HG03378 (cell line): ENCODE data around the gene PLAAT3.
"Not testable (repeated sequence)": the region's sequence is repeated elsewhere in the genome, so short reads cannot be mapped to it uniquely, and the experiment has no call there.

Experiments
- ATAC-seq: cut with Tn5 transposase; IDR thresholded peaks from one replicate; pipeline ENCODE4 v1.9.1; 2021; ENCODE audit warnings: mild to moderate bottlenecking, moderate library complexity; ENCODE audit not compliant: unreplicated experiment

PLAAT3 gene

DNA sequence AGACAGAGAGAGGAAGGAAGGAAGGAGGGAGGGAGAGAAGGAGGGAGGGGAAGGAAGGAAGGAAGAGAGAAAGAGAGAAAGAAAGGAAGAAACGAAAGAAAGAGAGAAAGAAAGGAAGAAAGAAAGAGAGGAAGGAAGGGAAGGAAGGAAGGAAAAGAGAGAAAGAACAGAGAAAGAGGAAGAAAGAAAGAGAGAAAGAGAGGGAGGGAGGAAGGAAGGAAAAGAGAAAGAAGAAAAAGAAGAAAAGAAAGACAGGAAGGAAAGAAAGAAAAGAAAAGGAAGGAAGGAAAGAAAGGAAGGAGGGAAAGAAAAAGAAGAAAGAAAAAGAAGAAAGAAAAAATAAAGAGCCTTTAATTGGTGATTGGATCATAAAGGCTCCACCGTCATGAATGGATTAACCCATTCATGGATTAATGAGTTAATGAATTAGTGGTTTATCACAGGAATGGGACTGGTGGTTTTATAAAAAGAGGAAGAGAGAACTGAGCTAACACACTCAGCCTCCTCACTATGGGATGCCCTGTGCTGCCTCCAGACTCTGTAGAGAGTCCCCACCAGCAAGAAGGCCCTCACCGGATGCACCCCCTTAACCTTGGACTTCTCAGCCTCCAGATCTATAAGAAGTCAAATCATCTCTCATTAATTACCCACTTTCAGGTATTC is 42.1 kb downstream of the PLAAT3 start:
- ATAC-seq, result no peak

DNA sequence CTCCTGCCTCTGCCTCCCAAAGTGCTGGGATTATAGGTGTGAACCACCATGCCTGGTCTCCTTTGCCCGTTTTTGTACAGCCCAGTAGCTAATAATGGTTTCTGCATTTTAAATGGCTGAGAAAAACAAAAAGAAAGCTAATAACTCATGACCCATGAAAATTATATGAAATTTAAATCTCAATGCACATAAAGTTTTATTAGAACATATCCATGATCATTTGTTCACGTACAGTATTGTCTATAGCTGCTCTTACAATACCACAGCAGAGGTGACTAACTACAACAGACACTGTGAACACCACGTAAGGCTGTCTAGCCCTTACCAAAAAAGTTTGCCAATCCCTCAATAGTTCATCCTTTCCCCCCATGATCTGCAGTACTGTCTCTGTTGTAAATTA is 44.7 kb downstream of the PLAAT3 start:
- no peak for ATAC-seq

DNA sequence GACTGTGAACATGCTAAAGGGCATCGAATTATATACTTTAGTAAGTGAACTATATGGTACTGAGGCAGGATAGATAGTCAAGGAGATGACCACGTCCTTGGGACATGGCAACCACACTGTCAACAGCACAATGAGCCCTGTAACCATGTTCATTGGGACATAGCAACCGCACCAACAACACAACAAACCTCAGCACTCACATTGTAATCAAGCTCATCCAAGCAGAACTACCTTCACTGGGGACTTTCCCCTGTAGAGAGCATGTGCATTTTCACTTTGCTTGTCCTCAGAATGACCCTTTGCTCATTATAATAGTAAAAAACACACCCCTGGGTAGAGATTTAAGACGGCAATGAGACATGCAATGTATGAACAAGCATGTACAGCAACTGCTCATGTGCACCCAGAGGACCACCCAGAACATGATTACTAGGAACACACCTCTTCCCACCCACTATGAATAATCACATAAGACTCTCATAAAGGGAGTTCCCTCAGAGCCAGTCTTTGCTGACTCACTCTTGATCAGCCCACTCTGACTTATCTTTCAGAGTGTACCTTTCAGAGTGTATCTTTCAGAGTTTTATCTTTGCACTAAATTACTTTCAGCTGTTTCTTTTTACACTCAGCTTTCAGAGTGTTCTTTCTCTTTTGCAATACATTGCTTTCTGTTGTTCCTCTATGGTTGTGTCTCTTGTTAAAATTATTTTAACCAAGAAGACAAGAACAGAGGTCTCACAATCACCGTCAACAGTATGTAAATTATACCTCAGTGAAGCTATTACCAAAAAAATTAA is 47.0 kb downstream of the PLAAT3 start:
- peak; percentile 81 for ATAC-seq

DNA sequence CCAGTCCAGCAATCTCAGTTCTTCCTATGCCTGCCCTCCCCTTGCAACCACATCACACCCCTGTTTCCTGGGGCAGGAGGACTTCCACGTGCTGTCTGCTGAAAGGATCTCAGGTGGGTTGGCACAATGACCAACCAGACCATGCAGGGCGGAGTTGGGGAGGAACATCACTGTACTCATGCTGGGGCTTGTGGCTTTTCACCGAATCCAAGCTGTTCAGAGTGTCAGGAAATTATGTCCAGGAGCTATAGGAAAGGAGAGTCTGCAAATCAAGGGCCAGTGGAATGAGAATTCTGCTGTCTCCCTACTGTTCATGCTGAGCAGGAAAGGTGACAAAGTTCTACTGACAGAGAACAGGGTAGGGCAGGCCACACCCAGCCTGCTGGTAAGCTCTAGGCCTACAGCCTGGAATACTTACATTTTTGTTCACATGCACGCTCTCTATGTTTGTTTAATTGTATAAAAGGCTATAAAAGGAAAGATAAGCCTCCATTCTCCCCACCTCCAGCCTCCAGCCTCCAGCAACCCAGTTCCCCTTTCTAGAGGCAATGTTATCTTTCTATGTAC is 49.4 kb downstream of the PLAAT3 start:
- ATAC-seq, result no peak

DNA sequence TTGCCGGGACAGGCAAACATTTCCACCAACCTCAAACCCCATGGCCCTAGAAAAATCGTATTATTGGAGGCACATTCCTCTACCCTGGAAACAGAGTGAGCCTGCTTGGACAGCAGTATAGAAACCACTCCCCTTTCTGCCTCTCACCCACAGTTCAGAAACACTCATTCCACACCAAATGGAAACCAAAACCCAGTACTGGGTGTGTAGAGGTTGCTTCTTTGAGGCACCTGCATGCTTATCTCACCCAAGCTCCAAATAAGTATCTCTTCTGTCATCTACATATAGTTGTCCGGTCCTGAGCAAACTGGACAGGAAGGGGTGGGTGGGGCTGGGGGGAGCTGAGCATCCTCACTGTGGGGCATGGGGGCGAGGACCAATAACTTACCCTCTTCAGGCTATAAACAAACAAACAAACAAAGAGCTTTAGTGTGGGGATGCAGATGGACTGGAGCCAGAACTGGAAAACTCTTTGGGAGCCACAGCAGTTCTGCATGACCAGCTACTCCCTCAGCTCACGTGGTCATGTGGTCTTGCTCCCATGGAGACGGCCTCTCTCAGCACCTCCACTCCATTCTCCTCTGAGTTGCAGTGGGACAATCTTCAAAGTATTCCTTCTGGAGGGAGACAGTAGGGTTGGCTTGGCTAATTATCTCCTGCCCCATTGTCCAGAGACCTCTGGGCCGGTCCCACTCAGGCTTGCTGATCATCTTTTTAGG is 50.0 kb downstream of the PLAAT3 start:
- ATAC-seq, result peak; percentile 63

GRCh38 chr11:63563201-63564055 is 50.8 kb downstream of the PLAAT3 start, which contains the start of gene PLAAT2:
PLAAT2 (minus strand) TSS chr11:63563379; CDS start chr11:63563324, 55 bp downstream.
- no peak for ATAC-seq

- no peak for ATAC-seq
These were observed 53.6 kb downstream of the PLAAT3 start for GRCh38 chr11:63560506-63561180.

- ATAC-seq, result no peak
These were observed 55.6 kb downstream of the PLAAT3 start for GRCh38 chr11:63558459-63559157.

- no peak for ATAC-seq
These were observed 56.7 kb downstream of the PLAAT3 start for GRCh38 chr11:63557570-63557969.

GRCh38 chr11:63556404-63557013 is 57.7 kb downstream of the PLAAT3 start:
- ATAC-seq, result no peak

DNA sequence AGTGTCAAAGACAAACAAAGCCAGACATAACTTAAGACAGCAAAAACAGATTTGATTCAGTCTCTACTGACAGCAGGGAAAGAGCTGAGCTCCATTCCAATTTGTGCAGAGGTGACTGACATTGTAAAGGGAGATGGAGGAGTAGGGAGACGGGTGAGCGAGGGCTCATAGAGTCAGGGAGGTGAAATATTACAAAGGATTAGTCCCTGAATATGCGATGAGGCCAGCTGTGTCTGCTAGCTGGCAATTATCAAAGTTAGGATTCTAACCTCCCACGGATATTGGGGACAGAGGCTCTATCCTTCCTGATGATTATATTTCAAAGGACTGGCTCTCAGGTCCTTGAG is 59.4 kb downstream of the PLAAT3 start:
- no peak for ATAC-seq

- ATAC-seq, result peak; percentile 46
These were observed 60.5 kb downstream of the PLAAT3 start for GRCh38 chr11:63553759-63554158.

DNA sequence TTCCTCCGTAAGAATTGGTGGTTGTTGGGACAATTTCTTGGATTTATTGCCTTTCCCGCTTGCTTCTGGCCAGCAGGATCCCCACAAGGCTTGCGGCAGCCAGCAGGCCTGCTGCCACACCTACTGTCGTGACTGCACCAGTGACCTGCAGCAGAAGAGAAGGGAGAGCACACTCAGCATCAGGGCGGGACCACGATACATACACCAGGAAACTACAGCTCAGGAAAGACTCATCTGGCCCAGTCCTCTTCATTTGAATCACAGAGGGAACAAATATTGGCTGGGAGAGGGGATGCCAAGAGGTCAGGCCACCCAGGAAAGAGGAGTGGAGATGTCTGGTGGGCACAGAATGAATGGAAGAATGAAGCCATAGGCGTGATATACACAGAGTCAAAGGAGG is 61.3 kb downstream of the PLAAT3 start:
- ATAC-seq, result no peak

DNA sequence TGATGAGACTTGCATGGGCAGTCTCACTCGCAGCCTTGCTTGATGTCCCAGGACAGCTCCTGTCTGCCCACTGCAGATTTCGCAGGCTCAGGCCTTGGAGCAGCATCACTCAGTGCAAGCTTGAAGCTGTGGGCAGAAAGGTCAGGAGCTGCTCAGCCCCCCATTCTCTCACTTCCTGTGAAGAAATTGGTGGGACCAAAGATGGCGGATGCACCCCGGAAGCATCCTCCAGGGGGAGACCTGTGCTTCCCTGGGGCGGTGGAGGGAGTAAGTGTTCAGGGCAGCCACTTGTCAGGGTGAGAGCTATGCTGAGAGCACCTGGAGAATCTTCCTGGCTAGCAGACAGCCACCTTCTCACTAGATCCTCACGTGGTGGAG is 62.4 kb downstream of the PLAAT3 start:
- no peak for ATAC-seq

DNA sequence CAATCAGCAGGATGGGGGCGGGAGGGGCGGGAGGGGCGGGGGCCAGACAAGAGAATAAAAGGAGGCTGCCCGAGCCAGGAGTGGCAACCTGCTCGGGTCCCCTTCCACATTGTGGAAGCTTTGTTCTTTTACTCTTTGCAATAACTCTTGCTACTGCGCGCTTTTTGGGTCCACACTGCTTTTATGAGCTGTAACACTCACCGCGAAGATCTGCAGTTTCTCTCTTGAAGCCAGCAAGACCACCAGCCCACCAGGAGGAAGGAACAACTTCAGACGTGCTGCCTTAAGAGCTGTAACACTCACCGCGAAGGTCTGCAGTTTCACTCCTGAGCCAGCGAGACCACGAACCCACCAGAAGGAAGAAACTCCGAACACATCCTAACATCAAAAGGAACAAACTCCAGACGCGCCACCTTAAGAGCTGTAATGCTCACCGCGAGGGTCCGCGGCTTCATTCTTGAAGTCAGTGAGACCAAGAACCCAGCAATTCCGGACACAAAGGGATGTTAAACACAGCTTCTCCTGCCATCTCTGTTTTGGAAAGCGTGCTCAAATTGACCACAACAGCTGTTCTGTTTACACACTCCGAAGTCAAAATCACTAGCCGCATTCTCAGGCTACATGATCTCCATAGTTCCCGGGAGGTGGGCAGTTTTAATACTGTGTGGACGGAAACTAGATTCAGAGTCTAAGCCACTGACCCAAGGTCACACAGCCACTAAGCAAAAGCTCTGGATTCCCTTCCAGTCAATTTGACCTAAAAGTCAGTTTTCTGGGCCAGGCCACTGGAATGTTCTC is 62.9 kb downstream of the PLAAT3 start:
- ATAC-seq, result no peak

DNA sequence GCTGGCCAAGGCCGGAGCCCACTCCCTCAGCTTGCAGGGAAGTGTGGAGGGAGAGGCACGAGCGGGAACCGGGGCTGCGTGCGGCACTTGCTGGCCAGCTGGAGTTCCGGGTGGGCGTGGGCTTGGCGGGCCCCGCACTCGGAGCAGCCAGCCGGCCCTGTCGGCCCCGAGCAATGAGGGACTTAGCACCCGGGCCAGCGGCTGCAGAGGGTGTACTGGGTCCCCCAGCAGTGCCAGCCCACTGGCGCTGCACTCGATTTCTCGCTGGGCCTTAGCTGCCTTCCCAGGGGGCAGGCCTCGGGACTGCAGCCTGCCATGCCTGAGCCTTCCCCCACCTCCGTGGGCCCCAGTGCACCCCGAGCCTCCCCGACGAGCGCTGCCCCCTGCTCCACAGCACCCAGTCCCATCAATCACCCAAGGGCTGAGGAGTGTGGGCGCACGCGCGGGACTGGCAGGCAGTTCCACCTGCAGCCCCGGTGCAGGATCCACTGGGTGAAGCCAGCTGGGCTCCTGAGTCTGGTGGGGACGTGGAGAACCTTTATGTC is 64.0 kb downstream of the PLAAT3 start:
- ATAC-seq, result not testable (repeated sequence)

DNA sequence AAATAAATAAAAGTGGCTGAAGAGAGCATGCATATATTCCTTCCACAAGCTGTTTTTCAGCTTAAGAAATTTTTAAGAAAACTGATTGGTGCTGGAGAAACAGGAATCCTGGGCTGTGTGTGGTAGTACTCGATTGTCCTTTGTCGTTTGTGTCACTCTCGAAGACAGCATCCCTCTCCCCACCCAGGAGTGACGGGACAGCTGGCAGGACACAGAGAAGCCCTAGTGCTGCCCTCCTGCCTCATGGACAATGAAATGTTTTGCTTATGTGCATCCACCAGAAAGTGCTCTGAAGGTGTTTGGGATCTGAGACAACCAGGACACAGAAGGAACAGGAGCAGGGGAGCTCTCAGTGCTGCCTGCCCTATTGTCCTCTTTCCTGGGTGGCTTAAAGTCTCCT is 64.8 kb downstream of the PLAAT3 start:
- ATAC-seq, result no peak

DNA sequence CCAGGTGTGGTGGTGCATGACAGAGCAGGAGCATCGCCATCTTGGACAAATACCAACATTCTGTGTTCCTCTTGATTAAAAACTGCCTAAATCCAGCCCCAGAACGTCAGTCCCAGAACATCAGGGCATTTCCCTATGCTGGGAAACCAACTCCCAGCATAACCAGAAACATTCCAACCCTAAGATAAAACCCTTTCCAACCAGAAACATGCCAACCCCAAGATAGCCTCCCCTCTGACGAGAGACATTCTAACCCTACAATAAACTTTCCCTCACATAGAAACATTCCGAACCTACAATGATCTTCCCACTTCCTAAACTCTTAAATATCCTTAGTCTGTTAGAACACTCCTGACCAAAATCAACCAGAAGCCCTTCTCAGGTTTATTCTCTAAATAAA is 66.1 kb downstream of the PLAAT3 start:
- ATAC-seq, result no peak
